DND-41 (cell line): ENCODE results near the gene NELL2.

Experiments
- EZH2 ChIP-seq: IDR thresholded peaks from 3 replicates; pipeline ENCODE4 v1.6.1; 2012; ENCODE audit warnings: borderline replicate concordance, low read depth, mild to moderate bottlenecking, moderate library complexity, low read length, inconsistent platforms; ENCODE audit not compliant: severe bottlenecking
- TF ChIP-seq, protein P1 (sequence below): IDR thresholded peaks from 2 replicates; pipeline ENCODE4 v1.5.1; 2012; ENCODE audit warnings: borderline replicate concordance, low read length, moderate library complexity, mild to moderate bottlenecking; ENCODE audit not compliant: poor library complexity, severe bottlenecking; ENCODE audit errors: extremely low read depth

DNA sequence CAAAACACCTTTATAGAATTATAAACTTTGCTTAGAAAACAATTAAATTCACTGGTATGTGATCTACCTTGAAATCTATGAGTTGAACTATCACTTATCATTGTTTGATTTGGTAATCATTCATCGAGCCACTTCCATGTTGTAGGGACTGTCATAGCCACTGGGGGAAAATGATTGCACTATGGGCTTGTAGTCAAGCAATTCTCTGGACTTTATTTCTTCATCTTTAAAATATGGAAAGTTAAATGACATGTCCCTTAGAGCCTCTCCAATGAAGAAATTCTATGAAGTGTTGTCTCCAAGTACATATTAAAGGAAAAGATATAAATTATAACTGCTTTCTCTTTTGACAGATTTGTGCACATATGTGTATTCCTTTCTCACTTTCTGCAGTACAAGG lies 97.3 kb downstream of the NELL2 start:
- TF ChIP-seq, protein P1, sequence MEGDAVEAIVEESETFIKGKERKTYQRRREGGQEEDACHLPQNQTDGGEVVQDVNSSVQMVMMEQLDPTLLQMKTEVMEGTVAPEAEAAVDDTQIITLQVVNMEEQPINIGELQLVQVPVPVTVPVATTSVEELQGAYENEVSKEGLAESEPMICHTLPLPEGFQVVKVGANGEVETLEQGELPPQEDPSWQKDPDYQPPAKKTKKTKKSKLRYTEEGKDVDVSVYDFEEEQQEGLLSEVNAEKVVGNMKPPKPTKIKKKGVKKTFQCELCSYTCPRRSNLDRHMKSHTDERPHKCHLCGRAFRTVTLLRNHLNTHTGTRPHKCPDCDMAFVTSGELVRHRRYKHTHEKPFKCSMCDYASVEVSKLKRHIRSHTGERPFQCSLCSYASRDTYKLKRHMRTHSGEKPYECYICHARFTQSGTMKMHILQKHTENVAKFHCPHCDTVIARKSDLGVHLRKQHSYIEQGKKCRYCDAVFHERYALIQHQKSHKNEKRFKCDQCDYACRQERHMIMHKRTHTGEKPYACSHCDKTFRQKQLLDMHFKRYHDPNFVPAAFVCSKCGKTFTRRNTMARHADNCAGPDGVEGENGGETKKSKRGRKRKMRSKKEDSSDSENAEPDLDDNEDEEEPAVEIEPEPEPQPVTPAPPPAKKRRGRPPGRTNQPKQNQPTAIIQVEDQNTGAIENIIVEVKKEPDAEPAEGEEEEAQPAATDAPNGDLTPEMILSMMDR, result no peak
- no peak for TF ChIP-seq EZH2
